GM03348 (cell line): ENCODE results near the gene ZNF174.

Experiments
- DNase-seq: peaks from one replicate; pipeline ENCODE4 v3.0.0; 2012; ENCODE audit warnings: low spot score

The ZNF174 gene

GRCh38 chr16:3400779-3401688 is at the start of gene ZNF174, which contains the start of gene ZSCAN32:
TSS of gene ZNF174 (plus strand) at chr16:3401215. CDS start at chr16:3402005, 790 bp downstream.
TSS of gene ZSCAN32 (minus strand) at chr16:3401004. CDS start at chr16:3397557, 3,447 bp downstream.
- DNase-seq, result peak; percentile 100

GRCh38 chr16:3355589-3355988 is 45.4 kb upstream of the ZNF174 start, which contains the start of gene OR2C1:
TSS of gene OR2C1 (plus strand) at chr16:3355889. CDS start at chr16:3355941, 52 bp downstream.
- no peak for DNase-seq

GRCh38 chr16:3356118-3356517 is 44.9 kb upstream of the ZNF174 start:
- no peak for DNase-seq

- no peak for DNase-seq
Observed at GRCh38 chr16:3358871-3359270, 42.1 kb upstream of the ZNF174 start.

- no peak for DNase-seq
Observed at GRCh38 chr16:3362931-3363330, 38.1 kb upstream of the ZNF174 start.

GRCh38 chr16:3363793-3364192 is 37.2 kb upstream of the ZNF174 start:
- no peak for DNase-seq

- peak; percentile 83 for DNase-seq
Observed at GRCh38 chr16:3364774-3365427, 36.1 kb upstream of the ZNF174 start.

GRCh38 chr16:3369073-3369472 is 31.9 kb upstream of the ZNF174 start:
- no peak for DNase-seq

GRCh38 chr16:3375680-3376079 is 25.3 kb upstream of the ZNF174 start:
- no peak for DNase-seq

- no peak for DNase-seq
Observed at GRCh38 chr16:3377917-3378316, 23.1 kb upstream of the ZNF174 start.

- no peak for DNase-seq
Observed at GRCh38 chr16:3383045-3383448, 18.0 kb upstream of the ZNF174 start.

- no peak for DNase-seq
Observed at GRCh38 chr16:3388325-3388724, 12.7 kb upstream of the ZNF174 start.

- DNase-seq, result no peak
Observed at GRCh38 chr16:3389663-3390338, 11.2 kb upstream of the ZNF174 start.

GRCh38 chr16:3400446-3400778 is 603 bp upstream of the ZNF174 start:
- DNase-seq, result no peak

GRCh38 chr16:3401719-3402397 is 843 bp downstream of the ZNF174 start:
- peak; percentile 26 for DNase-seq

GRCh38 chr16:3408561-3409197 is 7.7 kb downstream of the ZNF174 start:
- DNase-seq, result no peak

- no peak for DNase-seq
Observed at GRCh38 chr16:3413730-3414379, 12.8 kb downstream of the ZNF174 start.

- no peak for DNase-seq
Observed at GRCh38 chr16:3431779-3432219, 30.8 kb downstream of the ZNF174 start.

GRCh38 chr16:3434373-3434772 is 33.4 kb downstream of the ZNF174 start:
- DNase-seq, result no peak

GRCh38 chr16:3439637-3440036 is 38.6 kb downstream of the ZNF174 start:
- no peak for DNase-seq
